ENCODE results near the gene RGS2. TPM values are rescaled to one million over a fixed set of nuclear protein-coding genes. Genes with fewer than 3 reads are reported as not detected.

The RGS2 gene
- total RNA-seq, 6 donors from 2014 or later: 10.5 to 134 (median 54.7) TPM

GRCh38 chr1:192797891-192798290, 10.9 kb upstream of the RGS2 start:
- TF ChIP-seq CTCF (IDR thresholded peaks at IDR 0.05) (no peak), POLR2A (IDR thresholded peaks at IDR 0.05) (no peak), POLR2AphosphoS5 (IDR thresholded peaks at IDR 0.05) (no peak), EP300 (IDR thresholded peaks at IDR 0.05) (no peak)
- Histone ChIP-seq H3K36me3 (no peaks in the 10 kb centered on the region), H3K4me1 (no peaks in the 10 kb centered on the region), H3K4me3 (no peak overlapping the region), H3K27me3 (no peaks in the 10 kb centered on the region), H3K27ac (no peak overlapping the region), H3K9me3 (no peaks in the 10 kb centered on the region)
- ATAC-seq (ENCODE audit: low FRiP score in 2 of 2) (peak in 1 of 2 donors; percentile 48), DNase-seq (peak in 1 of 2 donors; percentile 28)
- WGBS, 2 donors: 64 to 83% methylated on average over 7 of the region's 7 CpGs

GRCh38 chr1:192801451-192801850, 7.4 kb upstream of the RGS2 start:
- no peak for TF ChIP-seq CTCF (IDR thresholded peaks at IDR 0.05)
- no peak for TF ChIP-seq POLR2A (IDR thresholded peaks at IDR 0.05)
- TF ChIP-seq EP300 (IDR thresholded peaks at IDR 0.05): no peak
- TF ChIP-seq POLR2AphosphoS5 (IDR thresholded peaks at IDR 0.05): no peak
- Histone ChIP-seq H3K36me3 (no peaks in the 10 kb centered on the region), H3K4me3 (no peak overlapping the region), H3K27ac (no peak overlapping the region), H3K9me3 (no peaks in the 10 kb centered on the region), H3K27me3 (no peaks in the 10 kb centered on the region), H3K4me1 (peaks cover 0 to 8% (median 0%) of the 10 kb centered on the region in 4 donors)
- 85 to 87% methylated on average over 2 of the region's 2 CpGs for WGBS, 2 donors
- ATAC-seq (ENCODE audit: low FRiP score in 2 of 2) (no peak), DNase-seq (no peak)

- H3K27me3 ChIP-seq: no peaks in the 10 kb centered on the region
- no peak overlapping the region for H3K27ac ChIP-seq
- H3K4me3 ChIP-seq: no peak overlapping the region
- no peak for DNase-seq
- no peak for ATAC-seq (ENCODE audit: low FRiP score in 2 of 2)
- TF ChIP-seq POLR2AphosphoS5 (IDR thresholded peaks at IDR 0.05) (no peak), EP300 (IDR thresholded peaks at IDR 0.05) (no peak), POLR2A (IDR thresholded peaks at IDR 0.05) (no peak), CTCF (IDR thresholded peaks at IDR 0.05) (no peak)
- H3K4me1 ChIP-seq: peaks cover 0 to 17% (median 6%) of the 10 kb centered on the region in 4 donors
- no peaks in the 10 kb centered on the region for H3K36me3 ChIP-seq
- no peaks in the 10 kb centered on the region for H3K9me3 ChIP-seq
Observed at GRCh38 chr1:192802406-192802805, 6.4 kb upstream of the RGS2 start.

GRCh38 chr1:192803501-192803900, 5.3 kb upstream of the RGS2 start:
- Histone ChIP-seq H3K4me1 (peaks cover 5 to 28% (median 11%) of the 10 kb centered on the region in 4 donors), H3K27ac (no peak overlapping the region), H3K4me3 (no peak overlapping the region), H3K27me3 (no peaks in the 10 kb centered on the region), H3K36me3 (no peaks in the 10 kb centered on the region), H3K9me3 (no peaks in the 10 kb centered on the region)
- TF ChIP-seq POLR2A (IDR thresholded peaks at IDR 0.05): no peak
- TF ChIP-seq POLR2AphosphoS5 (IDR thresholded peaks at IDR 0.05): no peak
- TF ChIP-seq EP300 (IDR thresholded peaks at IDR 0.05): no peak
- no peak for TF ChIP-seq CTCF (IDR thresholded peaks at IDR 0.05)
- ATAC-seq (ENCODE audit: low FRiP score in 2 of 2) (no peak), DNase-seq (no peak)

- DNase-seq (no peak), ATAC-seq (ENCODE audit: low FRiP score in 2 of 2) (peak; percentile 48 to 68)
- TF ChIP-seq CTCF (IDR thresholded peaks at IDR 0.05) (peak; percentile 14 to 67 (median 60)), POLR2AphosphoS5 (IDR thresholded peaks at IDR 0.05) (peak in 1 of 2 donors; percentile 95), POLR2A (IDR thresholded peaks at IDR 0.05) (no peak), EP300 (IDR thresholded peaks at IDR 0.05) (peak in 2 of 4 donors; percentile 69 to 97)
- H3K27me3 ChIP-seq: no peaks in the 10 kb centered on the region
- WGBS, 2 donors: 70 to 72% methylated on average over 2 of the region's 2 CpGs
- no peaks in the 10 kb centered on the region for H3K36me3 ChIP-seq
- no peaks in the 10 kb centered on the region for H3K9me3 ChIP-seq
- H3K4me3 ChIP-seq: no peak overlapping the region
- peaks cover 7 to 29% (median 23%) of the 10 kb centered on the region in 4 donors for H3K4me1 ChIP-seq
- peak overlapping the region in 2 of 4 donors; percentile 89 to 95 for H3K27ac ChIP-seq
Observed at GRCh38 chr1:192805832-192806323, 3.0 kb upstream of the RGS2 start.
